Posterior cingulate gyrus (tissue), 11 donors: ENCODE data around the gene RPAP3.
A peak's percentile ranks its signal among the peaks of the same experiment; 100 is the strongest.

Experiments
- DNase-seq, 10 donors: peaks; one replicate each; pipeline versions ENCODE4 v3.0.0 to v3.0.0-alpha.2; 2020 to 2021; ENCODE audit warnings: mixed read lengths in 3 of 10
- intact Hi-C: fragments of 100-400 bp; cut with DNase I; formaldehyde crosslinking; loops from one replicate; pipeline ENCODE4 v1.15.1; 2023

The RPAP3 gene

GRCh38 chr12:47722941-47723631 is 17.3 kb upstream of the RPAP3 start:
- intact Hi-C loops: no loop called here
- peak in 5 of 10 donors; percentile 26 to 85 (median 59) for DNase-seq

GRCh38 chr12:47722136-47722834 is 16.5 kb upstream of the RPAP3 start:
- intact Hi-C loops: no loop called here
- DNase-seq: no peak

- intact Hi-C loops: no loop called here
- DNase-seq: no peak
Measured at GRCh38 chr12:47721431-47721973, 15.7 kb upstream of the RPAP3 start.

GRCh38 chr12:47718531-47718930 is 12.7 kb upstream of the RPAP3 start:
- no peak for DNase-seq
- intact Hi-C loops: loop anchor here (5.0 kb wide), 1 partner anchor 244 kb away; the partner anchor contains the start of gene TMEM106C

GRCh38 chr12:47717443-47718193 is 11.8 kb upstream of the RPAP3 start:
- intact Hi-C loops: loop anchor here (2.0 to 5.0 kb wide), 2 partner anchors 41 to 245 kb away; partner anchors contain the start of genes RAPGEF3 and TMEM106C
- peak; percentile 66 to 97 (median 82) for DNase-seq

- intact Hi-C loops: loop anchor here (2.0 to 5.0 kb wide), 2 partner anchors 42 to 245 kb away; partner anchors contain the start of genes RAPGEF3 and TMEM106C
- no peak for DNase-seq
Measured at GRCh38 chr12:47717046-47717442, 11.2 kb upstream of the RPAP3 start.

- intact Hi-C loops: loop anchor here (1.0 to 5.0 kb wide), 4 partner anchors 43 to 246 kb away; partner anchors contain the start of genes RAPGEF3 and TMEM106C
- no peak for DNase-seq
Measured at GRCh38 chr12:47715877-47716548, 10.2 kb upstream of the RPAP3 start.

- DNase-seq: peak in 9 of 10 donors; percentile 62 to 96 (median 87)
- intact Hi-C loops: loop anchor here (1.0 to 5.0 kb wide), 3 partner anchors 64 to 247 kb away; partner anchors contain the start of gene TMEM106C
Measured at GRCh38 chr12:47715393-47715876, 9.6 kb upstream of the RPAP3 start.

- DNase-seq: no peak
- intact Hi-C loops: loop anchor here (1.0 to 5.0 kb wide), 3 partner anchors 64 to 247 kb away; partner anchors contain the start of gene TMEM106C
Measured at GRCh38 chr12:47714826-47715386, 9.1 kb upstream of the RPAP3 start.

GRCh38 chr12:47712171-47712570 is 6.3 kb upstream of the RPAP3 start:
- intact Hi-C loops: no loop called here
- DNase-seq: no peak

- DNase-seq: no peak
- intact Hi-C loops: no loop called here
Measured at GRCh38 chr12:47711448-47711847, 5.6 kb upstream of the RPAP3 start.

GRCh38 chr12:47710278-47710677 is 4.4 kb upstream of the RPAP3 start:
- DNase-seq: no peak
- intact Hi-C loops: no loop called here

GRCh38 chr12:47709671-47710070 is 3.8 kb upstream of the RPAP3 start:
- no peak for DNase-seq
- intact Hi-C loops: no loop called here

GRCh38 chr12:47709237-47709636 is 3.4 kb upstream of the RPAP3 start:
- intact Hi-C loops: no loop called here
- no peak for DNase-seq

GRCh38 chr12:47707905-47708543 is 2.2 kb upstream of the RPAP3 start:
- intact Hi-C loops: no loop called here
- DNase-seq: no peak

- DNase-seq: no peak
- intact Hi-C loops: no loop called here
Measured at GRCh38 chr12:47707355-47707754, 1.5 kb upstream of the RPAP3 start.

- intact Hi-C loops: no loop called here
- DNase-seq: no peak
Measured at GRCh38 chr12:47705229-47705565, 633 bp downstream of the RPAP3 start.

- intact Hi-C loops: no loop called here
- DNase-seq: no peak
Measured at GRCh38 chr12:47704719-47705118, 1.1 kb downstream of the RPAP3 start.

GRCh38 chr12:47700263-47700662 is 5.6 kb downstream of the RPAP3 start:
- intact Hi-C loops: no loop called here
- DNase-seq: no peak
